ENCODE measurements around the gene ELAVL4. TPM values are rescaled to one million over a fixed set of nuclear protein-coding genes. Genes with fewer than 3 reads are reported as not detected.
A peak's percentile ranks its signal among the peaks of the same experiment; 100 is the strongest.

ELAVL4 gene
- total and polyA plus RNA-seq, 9 of the 15 experiments (the other 6 are each of a cell fraction or from before 2014, with no cell fraction given): not detected

GRCh38 chr1:50147191-50147850, 38.6 kb downstream of the ELAVL4 start:
- TF ChIP-seq MXI1 (IDR thresholded peaks at IDR 0.05; ENCODE audit: low read depth, low read length): no peak
- DNase-seq (ENCODE audit: extremely low read depth in 1 of 4, low spot score in 3 of 4): no peak
- Histone ChIP-seq H2AFZ (ENCODE audit: low read depth, low read length) (no peak overlapping the region), H3K9me1 (ENCODE audit: control insufficient read depth, insufficient read depth, low read length) (no peaks in the 10 kb centered on the region), H3K9me3 (replicated peaks; ENCODE audit: control insufficient read depth, insufficient read depth, low read depth, low read length) (no peaks in the 10 kb centered on the region), H3K27me3 (ENCODE audit: control insufficient read depth in 2 of 2, insufficient read depth in 2 of 2, low read length in 2 of 2) (no peaks in the 10 kb centered on the region), H3K4me3 (no peak overlapping the region), H3K79me2 (ENCODE audit: control insufficient read depth, insufficient read depth, low read length) (no peaks in the 10 kb centered on the region), H3K9ac (ENCODE audit: insufficient read depth in 1 of 2, low read depth in 2 of 2, low read length in 2 of 2) (no peak overlapping the region), H3K4me2 (ENCODE audit: insufficient read depth, low read length) (no peak overlapping the region), H3K36me3 (ENCODE audit: control insufficient read depth, insufficient read depth, low read length) (no peaks in the 10 kb centered on the region), H3K27ac (ENCODE audit: extremely low read depth, low read depth, low read length) (no peak overlapping the region), H4K20me1 (replicated peaks; ENCODE audit: control insufficient read depth, insufficient read depth, low read length) (no peaks in the 10 kb centered on the region), H3K4me1 (replicated peaks in 1 of 2; ENCODE audit: control insufficient read depth in 2 of 2, insufficient read depth in 2 of 2, low read length in 2 of 2) (no peaks in the 10 kb centered on the region)
- in situ Hi-C loops (cut with MboI) (no loop called here), intact Hi-C loops (cut with micrococcal nuclease) (no loop called here)
- WGBS (ENCODE audit: insufficient coverage, low coverage, missing lambda C conversion rate): 0% methylated on average over 4 of the region's 4 CpGs
- CTCF ChIA-PET (ENCODE audit: low intra/inter-chr PET ratio): no interaction called here
- BruUV-seq (replicated peaks): no TSS peak
- no peak for FAIRE-seq
- POLR2A ChIA-PET: no interaction called here
- ATAC-seq: no peak

- no peaks in the 10 kb centered on the region for H3K36me3 ChIP-seq (ENCODE audit: control insufficient read depth, insufficient read depth, low read length)
- in situ Hi-C loops (cut with MboI): no loop called here
- ATAC-seq (no peak), FAIRE-seq (no peak), DNase-seq (ENCODE audit: extremely low read depth in 1 of 4, low spot score in 3 of 4) (no peak)
- ChIA-PET CTCF (ENCODE audit: low intra/inter-chr PET ratio) (no interaction called here), POLR2A (no interaction called here)
- no peaks in the 10 kb centered on the region for H3K27me3 ChIP-seq (ENCODE audit: control insufficient read depth in 2 of 2, insufficient read depth in 2 of 2, low read length in 2 of 2)
- intact Hi-C loops (cut with micrococcal nuclease): no loop called here
- no peaks in the 10 kb centered on the region for H3K79me2 ChIP-seq (ENCODE audit: control insufficient read depth, insufficient read depth, low read length)
- H3K4me1 ChIP-seq (replicated peaks in 1 of 2; ENCODE audit: control insufficient read depth in 2 of 2, insufficient read depth in 2 of 2, low read length in 2 of 2): no peaks in the 10 kb centered on the region
- TF ChIP-seq ZNF449 (CRISPR knock-in tag; IDR thresholded peaks at IDR 0.05) (no peak), TFE3 (CRISPR knock-in tag; IDR thresholded peaks at IDR 0.05) (peak; percentile 62)
- H3K9me1 ChIP-seq (ENCODE audit: control insufficient read depth, insufficient read depth, low read length): no peaks in the 10 kb centered on the region
- H3K4me3 ChIP-seq: no peak overlapping the region
- WGBS (ENCODE audit: insufficient coverage, low coverage, missing lambda C conversion rate): 0% methylated on average over 1 of the region's 1 CpG
- no peaks in the 10 kb centered on the region for H4K20me1 ChIP-seq (replicated peaks; ENCODE audit: control insufficient read depth, insufficient read depth, low read length)
- H3K4me2 ChIP-seq (ENCODE audit: insufficient read depth, low read length): no peak overlapping the region
- no TSS peak for BruUV-seq (replicated peaks)
- H3K9ac ChIP-seq (ENCODE audit: insufficient read depth in 1 of 2, low read depth in 2 of 2, low read length in 2 of 2): no peak overlapping the region
- H3K27ac ChIP-seq (ENCODE audit: extremely low read depth, low read depth, low read length): no peak overlapping the region
- no peak overlapping the region for H2AFZ ChIP-seq (ENCODE audit: low read depth, low read length)
- no peaks in the 10 kb centered on the region for H3K9me3 ChIP-seq (replicated peaks; ENCODE audit: control insufficient read depth, insufficient read depth, low read depth, low read length)
Measured at GRCh38 chr1:50148142-50148923, 39.6 kb downstream of the ELAVL4 start.
